Activated effector memory CD4-positive, alpha-beta T cell treated with anti-CD3 and anti-CD28 coated beads, Interleukin-2, amount 50 U/mL, for 16 hours (primary cell): ENCODE results near the gene NRBP1.

ENCODE experiments used
- DNase-seq: peaks from one replicate; pipeline ENCODE4 v3.0.0-alpha.2; 2020

Gene NRBP1

DNA sequence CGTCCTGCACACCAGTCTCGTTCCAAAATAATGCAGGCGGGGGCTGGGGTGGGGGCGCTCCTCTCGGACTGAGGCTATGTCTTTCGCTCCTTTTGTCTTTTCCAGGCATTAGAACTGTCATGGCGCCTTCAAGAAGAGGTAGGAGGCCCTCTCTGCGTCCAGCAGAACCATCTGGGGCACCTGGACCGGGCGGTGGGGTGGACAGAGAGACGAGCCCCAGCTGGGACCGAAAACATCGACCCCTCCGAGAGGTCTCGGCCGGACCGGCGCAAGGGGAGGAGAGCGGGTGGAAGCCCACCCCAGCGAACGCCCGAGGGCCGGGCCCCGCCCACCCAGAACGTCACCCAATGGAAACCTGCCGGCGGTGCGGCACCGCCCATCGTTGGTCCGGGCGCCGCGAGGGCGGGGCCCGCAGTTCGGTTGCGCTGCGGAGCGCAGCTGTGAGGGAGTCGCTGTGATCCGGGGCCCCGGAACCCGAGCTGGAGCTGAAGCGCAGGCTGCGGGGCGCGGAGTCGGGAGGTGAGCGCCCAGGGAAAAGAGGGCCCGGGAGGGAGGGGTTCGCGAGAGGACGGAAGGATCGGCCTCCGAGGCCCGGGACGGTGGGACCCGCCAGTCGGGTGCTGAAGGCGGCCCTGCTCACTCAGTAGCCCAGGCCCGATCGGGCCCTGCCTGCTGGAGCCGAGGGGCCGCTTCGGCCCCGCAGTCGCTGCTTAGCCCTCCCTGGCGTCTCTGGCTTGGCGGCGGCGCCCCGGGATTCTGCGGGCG lies at the start of gene NRBP1:
Gene NRBP1 (plus strand): TSS at position 419 of the 765 bp plus-strand sequence. CDS start 4,643 bp downstream, outside the sequence.
- peak; percentile 97 for DNase-seq

- DNase-seq: no peak
Observed at GRCh38 chr2:27378809-27379290, 49.6 kb upstream of the NRBP1 start.

- DNase-seq: no peak
Observed at GRCh38 chr2:27379383-27379835, 49.0 kb upstream of the NRBP1 start.

- DNase-seq: peak; percentile 66
Observed at GRCh38 chr2:27379836-27380625, 48.4 kb upstream of the NRBP1 start.

DNA sequence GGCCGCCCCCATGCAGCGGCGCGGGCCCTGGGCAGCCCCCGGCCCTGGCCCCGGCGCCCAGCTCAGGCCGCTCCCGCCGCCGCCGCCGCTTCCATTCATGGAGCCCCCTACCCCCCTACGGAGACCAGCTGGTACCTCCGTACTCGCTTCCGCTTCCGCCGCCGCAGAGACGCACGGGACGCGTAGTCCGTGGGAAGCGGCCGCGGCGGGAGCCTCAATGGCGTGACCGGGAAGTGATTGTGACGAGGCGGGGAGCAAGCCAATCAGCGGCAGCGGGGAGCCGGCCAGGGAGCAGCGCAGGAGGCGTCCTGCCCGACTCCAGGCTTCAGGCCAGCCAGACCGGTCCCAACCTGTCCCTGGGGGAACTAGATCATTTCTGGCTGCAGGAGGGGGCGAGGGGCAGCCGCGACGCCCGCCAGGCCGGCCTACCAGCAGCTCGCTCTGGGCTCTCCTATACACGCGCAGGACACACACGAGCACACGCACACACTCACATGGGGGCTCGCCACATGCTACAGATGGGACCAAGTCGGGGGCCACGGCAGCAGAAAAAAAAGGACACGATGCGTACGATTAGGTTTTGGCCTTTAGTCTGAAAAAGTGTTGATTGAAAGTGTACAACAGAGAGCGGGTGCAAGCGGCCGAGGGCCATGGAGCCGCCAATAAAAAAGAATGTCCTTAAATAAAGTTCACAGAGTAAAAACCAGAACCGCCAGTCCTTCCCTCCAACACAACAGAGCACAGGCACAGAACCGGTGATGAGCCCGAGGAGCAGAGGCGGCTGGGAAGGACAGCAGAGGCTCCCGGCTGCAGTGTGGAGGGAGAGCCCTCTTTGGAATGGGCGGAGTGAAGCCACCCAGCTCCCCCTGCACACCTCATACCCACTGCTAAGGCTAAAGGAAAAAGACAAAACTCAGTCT lies 47.5 kb upstream of the NRBP1 start, which contains the start of gene ZNF513:
Gene ZNF513 (minus strand): TSS at position 109 of the 920 bp plus-strand sequence. CDS start 208 bp downstream, outside the sequence.
- DNase-seq: peak; percentile 95

GRCh38 chr2:27381577-27382181 lies 46.8 kb upstream of the NRBP1 start:
- no peak for DNase-seq

DNA sequence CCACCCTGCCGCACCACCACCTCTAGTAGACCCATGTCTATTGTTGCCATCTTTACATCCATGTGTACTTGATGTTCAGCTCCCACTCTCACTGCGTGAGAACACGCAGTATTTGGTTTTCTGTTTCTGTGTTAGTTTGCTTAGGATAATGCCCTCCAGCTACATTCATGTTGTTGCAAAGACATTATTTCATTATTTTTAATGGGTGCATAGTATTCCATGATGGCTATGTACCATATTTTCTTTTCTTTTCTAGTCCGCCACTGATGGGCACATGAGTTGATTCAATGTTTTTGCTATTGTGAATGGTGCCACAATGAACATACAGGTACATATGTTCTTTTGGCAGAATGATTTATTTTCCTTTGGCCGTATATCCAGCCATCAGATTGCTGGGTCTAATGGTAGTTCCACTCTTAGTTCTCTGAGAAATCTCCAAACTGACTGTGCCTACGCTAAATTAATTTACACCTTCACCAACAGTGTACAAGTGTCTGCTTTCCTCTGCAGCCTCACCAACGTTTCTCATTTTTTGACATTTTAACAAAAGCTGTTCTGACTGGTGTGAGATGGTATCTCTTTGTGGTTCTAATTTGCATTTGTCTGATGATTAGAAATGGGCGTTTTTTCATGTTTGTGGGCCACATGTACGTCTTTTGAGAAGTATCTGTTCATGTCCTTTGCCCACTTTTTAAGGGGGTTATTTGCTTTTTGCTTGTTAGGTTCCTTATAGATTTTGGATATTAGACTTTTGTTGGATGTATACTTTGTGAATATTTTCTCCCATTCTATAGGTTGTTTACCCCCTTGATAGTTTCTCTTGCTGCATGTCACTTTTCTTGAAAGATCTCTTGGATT lies 37.4 kb upstream of the NRBP1 start:
- DNase-seq: no peak

DNA sequence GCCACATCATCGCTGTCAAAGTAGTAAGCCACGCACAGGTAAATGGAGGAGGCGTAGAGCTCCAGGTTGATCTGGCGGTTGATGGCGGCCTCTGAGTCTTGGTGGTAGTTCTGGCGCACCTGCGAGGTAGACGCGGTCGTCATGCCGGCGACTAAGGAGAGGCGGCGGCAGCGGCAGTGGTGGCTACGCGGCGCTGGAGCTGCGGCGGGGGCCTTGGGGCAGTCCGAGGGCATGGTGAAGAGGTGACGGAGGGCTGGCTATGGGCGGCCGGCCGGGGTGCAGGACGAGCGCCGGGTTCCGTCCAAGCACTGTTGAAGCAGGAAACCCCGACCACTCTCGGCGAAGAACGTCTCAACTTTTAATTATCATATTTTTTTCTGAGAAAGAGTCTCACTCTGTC lies 35.2 kb upstream of the NRBP1 start:
- DNase-seq: no peak

GRCh38 chr2:27398962-27399361 lies 29.5 kb upstream of the NRBP1 start:
- no peak for DNase-seq

GRCh38 chr2:27400348-27401135 lies 27.9 kb upstream of the NRBP1 start:
- no peak for DNase-seq

DNA sequence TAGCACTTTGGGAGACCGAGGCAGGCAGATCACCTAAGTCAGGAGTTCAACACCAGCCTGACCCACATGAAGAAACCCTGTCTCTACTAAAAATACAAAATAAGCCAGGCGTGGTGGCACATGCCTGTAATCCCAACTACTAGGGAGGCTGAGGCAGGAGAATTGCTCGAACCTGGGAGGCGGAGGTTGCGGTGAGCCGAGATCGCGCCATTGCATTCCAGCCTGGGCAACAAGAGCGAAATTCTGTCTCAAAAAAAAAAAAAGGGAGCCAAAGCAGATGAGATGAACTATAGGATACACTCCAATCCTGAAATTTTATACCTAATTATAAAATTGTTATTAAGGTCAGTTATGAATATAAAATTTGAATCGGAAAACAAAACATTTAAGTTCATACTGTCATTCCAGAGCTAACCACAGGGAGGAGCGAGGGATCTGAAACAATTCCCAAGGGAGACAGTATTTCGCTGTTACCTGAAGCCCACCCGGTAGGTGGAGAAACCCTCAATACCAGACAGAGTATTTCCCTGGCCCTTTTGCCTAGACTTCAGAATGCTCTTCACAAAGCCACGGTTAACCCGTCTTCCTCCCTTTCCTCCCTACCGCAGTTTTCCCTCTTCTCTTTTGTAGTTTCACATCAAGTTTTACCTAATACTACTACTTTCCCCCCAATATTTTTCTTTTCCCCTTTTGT lies 20.5 kb upstream of the NRBP1 start:
- no peak for DNase-seq

DNA sequence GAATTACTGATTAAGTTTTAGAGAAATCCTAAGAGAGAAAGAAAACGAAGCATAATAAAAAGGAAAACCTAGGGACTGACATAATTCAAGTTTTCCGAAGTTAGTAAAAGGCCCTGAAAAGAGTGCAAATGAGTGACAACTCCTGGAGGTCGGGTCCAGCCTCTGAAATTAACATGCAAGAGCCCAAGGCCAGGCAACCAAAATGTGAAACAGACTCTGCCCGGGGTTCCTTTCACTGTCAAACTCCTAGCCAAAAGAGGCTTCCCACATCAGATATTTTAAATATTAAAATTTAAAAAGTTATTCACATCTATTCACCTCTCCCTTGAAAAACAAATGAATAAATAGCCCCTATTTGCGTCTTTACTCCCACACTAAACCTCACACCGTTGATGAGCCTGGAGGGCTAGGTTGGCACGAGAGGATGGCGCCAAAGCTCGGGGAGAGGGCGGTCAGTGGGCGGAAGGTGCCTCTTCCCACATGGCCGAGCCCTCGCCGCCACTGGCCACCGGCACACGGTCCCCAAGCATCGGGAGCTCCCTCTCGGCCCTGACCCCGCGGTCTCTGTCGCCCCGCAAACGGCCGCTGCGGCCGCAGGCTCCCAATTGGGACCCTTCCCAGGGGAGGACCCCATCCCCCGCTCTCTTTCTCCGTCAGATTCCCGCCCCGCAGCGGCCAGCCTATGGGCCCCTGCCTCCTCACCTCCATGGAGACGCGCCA lies 19.7 kb upstream of the NRBP1 start:
- DNase-seq: no peak

GRCh38 chr2:27409321-27410073 lies 18.9 kb upstream of the NRBP1 start, which contains the start of gene PPM1G:
Gene PPM1G, minus strand, starts transcription at chr2:27409591. Its CDS starts 169 bp downstream, at chr2:27409422.
- peak; percentile 99 for DNase-seq

GRCh38 chr2:27412419-27413152 lies 15.8 kb upstream of the NRBP1 start:
- DNase-seq: no peak

DNA sequence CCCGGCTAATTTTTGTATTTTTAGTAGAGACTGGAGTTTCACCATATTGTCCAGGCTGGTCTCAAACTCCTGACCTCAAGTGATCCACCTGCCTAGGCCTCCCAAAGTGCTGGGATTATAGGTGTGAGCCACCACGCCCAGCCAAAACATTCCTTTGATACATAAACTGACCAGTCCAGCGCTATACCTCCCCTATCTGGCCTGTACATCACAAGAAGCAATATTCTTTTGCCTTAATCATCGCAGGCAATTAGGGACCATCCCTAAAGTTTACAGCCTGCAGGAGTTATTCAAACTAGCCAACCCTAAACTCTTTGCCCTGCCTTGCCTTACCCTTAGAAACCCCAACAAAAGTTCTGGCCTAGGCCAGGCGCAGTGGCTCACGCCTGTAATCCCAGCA lies 12.3 kb upstream of the NRBP1 start:
- no peak for DNase-seq

DNA sequence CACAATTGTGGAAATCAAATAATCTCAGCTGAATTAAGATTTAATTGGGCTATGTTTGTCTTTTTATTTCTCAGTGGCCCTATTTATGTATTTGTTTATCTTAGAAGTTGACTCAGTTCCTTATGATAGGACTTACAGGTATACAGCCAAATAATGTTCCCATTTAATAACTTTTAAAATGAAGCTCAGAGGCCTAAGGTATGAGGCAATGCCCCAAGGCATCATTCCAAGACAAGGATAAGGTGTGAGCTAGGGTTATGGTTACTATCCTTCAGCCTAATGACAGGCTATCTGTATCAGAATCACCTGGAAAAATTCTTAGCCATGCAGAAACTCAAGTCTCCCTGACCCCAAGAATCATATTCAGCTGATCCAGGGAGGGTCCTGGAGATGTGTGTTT lies 7.4 kb upstream of the NRBP1 start:
- DNase-seq: no peak

- no peak for DNase-seq
Observed at GRCh38 chr2:27421660-27422250, 6.7 kb upstream of the NRBP1 start.
